Hepatocyte (in vitro differentiated cells): Measurements from ENCODE around the gene TLCD3B.

ENCODE experiments used
- EZH2 ChIP-seq: fragments of 200-600 bp; sonication (generic); IDR thresholded peaks from 2 replicates; pipeline ENCODE4 v1.6.1; 2016; ENCODE audit warnings: antibody characterized with exemption, mild to moderate bottlenecking, borderline replicate concordance
- EZH2phosphoT487 ChIP-seq: fragments of 200-600 bp; sonication (generic); IDR thresholded peaks from one replicate; pipeline ENCODE4 v1.6.1; 2018; ENCODE audit warnings: antibody characterized with exemption, mild to moderate bottlenecking, low read depth, moderate library complexity; ENCODE audit not compliant: unreplicated experiment, severe bottlenecking
- TF ChIP-seq, protein P1 (sequence below): fragments of 200-600 bp; sonication (generic); IDR thresholded peaks from 2 replicates; pipeline ENCODE4 v1.5.1; 2016; ENCODE audit warnings: antibody characterized with exemption, mild to moderate bottlenecking; ENCODE audit not compliant: poor library complexity

- TF ChIP-seq, protein P1, sequence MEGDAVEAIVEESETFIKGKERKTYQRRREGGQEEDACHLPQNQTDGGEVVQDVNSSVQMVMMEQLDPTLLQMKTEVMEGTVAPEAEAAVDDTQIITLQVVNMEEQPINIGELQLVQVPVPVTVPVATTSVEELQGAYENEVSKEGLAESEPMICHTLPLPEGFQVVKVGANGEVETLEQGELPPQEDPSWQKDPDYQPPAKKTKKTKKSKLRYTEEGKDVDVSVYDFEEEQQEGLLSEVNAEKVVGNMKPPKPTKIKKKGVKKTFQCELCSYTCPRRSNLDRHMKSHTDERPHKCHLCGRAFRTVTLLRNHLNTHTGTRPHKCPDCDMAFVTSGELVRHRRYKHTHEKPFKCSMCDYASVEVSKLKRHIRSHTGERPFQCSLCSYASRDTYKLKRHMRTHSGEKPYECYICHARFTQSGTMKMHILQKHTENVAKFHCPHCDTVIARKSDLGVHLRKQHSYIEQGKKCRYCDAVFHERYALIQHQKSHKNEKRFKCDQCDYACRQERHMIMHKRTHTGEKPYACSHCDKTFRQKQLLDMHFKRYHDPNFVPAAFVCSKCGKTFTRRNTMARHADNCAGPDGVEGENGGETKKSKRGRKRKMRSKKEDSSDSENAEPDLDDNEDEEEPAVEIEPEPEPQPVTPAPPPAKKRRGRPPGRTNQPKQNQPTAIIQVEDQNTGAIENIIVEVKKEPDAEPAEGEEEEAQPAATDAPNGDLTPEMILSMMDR: no peak
- TF ChIP-seq EZH2phosphoT487 (no peak), EZH2 (no peak)
Measured at GRCh38 chr16:30070490-30070889, 39.4 kb upstream of the TLCD3B start.
